GM21515 (cell line): Measurements from ENCODE around the gene RPS5.
"Not testable (repeated sequence)": the region's sequence is repeated elsewhere in the genome, so short reads cannot be mapped to it uniquely, and the experiment has no call there.

ENCODE experiments used
- ATAC-seq: cut with Tn5 transposase; IDR thresholded peaks from one replicate; pipeline ENCODE4 v1.9.1; 2021; ENCODE audit not compliant: unreplicated experiment

RPS5 gene

DNA sequence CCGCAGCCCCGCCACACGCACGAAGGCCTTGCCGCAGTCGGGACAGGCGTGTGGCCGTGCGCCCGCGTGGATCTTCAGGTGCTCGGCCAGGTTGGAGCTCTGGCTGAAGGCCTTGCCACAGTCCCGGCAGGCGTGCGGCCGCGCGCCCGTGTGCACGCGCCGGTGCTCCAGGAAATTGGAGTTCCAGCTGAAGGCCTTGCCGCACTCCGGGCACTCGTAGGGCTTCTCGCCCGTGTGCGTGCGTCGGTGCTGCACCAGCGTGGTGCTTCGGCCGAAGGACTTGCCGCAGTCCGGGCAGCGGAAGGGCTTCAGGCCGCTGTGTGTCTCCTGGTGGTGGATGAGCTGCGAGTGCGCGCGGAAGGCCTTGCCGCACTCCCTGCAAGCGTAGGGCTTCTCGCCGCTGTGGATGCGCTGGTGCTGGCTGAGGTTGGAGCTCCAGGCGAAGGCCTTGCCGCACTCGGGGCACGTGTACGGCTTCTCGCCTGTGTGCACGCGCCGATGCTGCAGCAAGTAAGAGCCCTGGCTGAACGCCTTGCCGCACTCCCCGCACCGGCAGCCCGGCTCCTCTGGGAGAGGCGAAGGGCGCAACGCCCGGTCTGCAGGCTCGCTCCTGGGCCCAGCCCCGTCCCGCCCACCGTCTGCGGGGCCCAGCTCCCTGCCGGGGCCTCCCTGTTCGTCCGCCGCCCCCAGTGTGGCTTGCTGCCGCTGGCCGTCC is 30.1 kb upstream of the RPS5 start:
- no peak for ATAC-seq

DNA sequence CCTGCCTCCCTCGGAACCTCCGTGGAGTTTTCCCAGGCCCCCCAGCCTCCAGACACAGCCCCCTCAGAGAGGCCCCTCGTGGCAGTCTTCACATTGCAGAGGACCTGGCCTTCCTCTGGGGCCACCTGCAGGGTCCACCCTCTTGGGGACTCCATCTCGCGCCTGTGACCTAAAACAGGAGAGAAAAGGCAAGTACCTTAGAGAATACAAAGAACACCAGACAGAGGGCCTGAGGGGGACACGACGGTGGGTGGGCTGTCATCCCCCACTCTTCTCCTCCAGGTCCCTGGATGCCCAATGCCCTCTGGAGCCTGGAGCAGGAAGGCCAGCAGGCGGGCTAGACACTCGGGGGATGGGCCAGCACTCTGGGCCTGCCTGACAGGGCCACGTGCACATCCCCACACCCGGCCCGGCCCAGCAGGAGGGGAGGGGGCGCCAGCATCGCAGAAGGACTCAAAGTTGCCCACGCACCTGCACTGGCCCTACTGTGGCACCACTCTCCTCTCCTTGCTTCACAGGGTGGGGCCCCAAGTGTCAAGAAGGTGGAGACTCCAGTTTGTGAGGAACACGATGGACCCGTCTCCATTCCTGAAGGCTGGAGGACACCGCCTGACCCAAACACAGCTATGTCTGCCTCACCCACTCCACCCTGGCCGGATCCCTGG is 29.5 kb upstream of the RPS5 start:
- no peak for ATAC-seq

DNA sequence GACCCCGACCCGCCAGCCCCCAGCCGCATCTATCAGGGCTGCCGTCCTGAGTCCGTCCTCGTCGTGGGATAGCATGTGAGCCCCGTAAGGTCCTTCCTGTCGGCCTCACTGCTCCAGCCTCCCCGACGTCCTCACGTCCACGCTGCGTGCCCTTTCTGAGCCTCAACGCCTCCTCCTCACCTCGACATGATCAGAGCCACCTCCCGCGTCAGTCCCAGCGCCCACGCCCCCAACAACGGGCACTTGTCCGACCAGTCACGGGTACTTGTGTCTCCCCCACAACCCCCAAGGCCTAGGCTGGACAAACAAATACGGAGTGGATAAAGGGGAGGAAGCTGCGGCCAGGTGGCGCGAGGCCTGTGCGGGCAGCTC is 25.2 kb upstream of the RPS5 start:
- peak; percentile 21 for ATAC-seq

DNA sequence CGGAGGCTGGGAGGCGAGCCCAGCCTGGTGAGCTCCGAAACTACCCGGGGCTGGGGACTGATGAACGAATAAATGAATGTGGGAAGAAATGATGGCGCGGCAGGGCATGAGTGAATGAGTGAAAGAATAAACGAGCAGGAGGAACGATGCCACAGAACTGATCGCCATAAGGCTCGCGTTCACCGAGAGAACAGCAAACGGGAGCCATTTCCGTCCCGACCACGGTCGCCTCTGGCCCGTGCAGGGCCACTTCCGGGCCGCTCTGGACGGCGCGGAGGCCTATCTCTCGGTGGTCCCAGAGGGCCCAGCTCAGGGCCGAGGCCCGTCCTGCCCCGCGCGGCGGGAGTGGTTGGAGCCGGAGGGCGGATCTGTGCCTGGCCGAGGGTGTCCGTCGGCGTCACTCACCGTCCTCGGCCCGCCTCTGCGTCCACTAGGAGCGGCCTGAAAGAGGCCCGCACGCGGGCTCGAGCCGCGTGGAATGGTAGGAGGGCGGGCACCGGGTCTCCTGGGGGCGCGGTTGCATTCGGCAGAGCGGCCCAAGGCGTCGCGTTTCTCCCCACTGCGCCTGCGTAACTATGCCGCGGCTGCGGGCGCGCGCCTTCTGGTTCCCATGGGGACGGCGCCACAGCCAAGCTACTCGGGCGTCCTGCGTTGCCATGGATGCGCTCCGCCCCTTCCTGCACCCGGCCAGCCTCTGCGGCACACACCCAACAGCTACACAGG is 24.6 kb upstream of the RPS5 start, which contains the start of gene ZNF497:
TSS of gene ZNF497 (minus strand) at position 480 of the 723 bp plus-strand sequence. CDS start 5,116 bp downstream, outside the sequence.
- peak; percentile 86 for ATAC-seq

DNA sequence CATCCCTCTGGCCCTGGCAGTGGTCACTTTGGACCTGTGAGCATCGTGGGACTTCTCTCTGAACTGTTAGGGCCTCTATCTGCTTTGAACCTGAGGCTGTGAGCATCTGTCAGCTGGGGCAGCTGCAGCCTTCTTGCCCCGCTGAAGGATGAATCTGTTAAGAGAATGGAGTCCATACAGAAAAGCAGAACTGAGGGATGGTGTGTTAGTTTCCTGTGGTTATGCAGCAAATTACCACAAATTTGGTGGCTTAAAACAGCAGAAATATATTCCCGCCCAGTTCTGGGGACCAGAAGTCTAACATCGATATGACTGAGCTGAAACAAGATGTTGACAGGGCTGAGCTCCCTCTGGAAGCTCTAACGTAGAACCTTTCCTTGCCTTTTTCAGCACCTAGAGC is 22.9 kb upstream of the RPS5 start:
- ATAC-seq, result no peak

DNA sequence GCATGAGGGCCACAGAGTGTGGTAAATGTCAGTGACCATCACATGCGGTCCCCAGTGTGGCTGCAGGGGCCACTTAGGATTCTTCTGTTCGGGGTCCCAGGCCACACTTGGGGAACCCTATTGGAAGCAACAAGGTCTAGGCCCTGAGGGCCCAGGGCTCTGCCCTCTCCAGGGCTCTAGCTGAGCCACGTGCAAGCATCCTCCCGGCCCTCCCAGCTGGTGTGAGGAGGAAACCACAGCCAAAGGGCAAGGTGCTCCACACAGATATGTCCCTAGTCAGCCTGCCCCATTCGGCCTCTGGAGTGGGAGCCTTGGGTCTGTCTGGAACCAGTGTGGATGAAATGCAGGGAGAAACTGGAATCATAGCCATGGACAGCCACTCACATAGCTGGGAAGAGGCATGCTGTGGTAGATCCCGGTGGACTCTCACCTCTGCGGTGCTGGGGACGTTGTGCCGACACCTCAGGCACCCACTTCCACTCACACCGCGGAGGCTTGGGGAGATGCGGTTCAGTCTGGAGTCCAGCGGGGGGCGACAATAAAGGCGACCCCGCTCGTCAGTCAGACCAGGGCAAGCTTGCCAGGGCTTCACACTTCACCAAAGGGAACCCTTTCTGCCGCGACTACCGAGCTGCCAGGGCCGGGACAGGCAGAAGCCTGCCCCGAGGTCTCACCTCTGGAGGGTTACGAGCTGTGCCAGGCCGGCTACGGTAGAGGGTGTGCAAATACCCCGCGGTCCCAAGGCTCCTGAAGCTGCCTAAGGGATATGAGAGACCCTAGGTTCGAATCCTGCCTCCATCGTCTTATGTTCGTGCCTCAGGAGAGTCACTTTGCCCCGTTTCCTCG is 20.3 kb upstream of the RPS5 start:
- ATAC-seq, result no peak

DNA sequence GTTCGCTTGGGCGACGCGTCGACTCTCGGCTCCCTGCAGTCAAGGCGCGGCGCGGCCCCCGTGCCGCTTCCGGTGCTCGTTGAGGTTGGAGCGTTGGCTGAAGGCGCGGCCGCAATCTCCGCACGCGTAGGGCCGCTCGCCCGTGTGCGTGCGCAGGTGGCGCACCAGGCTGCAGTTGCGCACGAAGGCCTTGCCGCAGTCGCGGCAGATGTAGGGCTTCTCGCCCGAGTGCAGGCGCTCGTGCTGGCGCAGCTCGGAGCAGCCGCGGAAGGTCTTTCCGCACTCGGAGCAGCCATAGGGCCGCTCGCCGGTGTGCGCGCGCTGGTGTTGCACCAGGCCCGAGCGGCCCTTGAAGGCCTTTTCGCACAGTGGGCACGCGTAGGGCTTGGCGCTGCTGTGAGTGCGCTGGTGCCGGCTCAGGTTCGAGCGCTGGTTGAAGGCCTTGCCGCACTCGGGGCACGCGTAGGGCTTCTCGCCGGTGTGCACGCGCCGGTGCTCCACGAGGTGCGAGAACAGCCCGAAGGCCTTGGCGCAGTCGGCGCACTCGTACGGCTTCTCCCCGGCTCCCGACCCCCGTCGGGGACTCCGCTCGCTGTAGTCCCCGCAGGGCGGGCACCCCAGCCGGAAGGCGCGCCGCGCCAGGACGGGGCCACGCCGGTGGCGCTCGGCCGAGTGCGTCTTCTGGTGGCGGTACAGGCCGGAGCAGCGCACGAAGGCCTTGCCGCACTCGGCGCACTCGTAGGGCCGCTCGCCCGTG is 19.2 kb upstream of the RPS5 start:
- no peak for ATAC-seq

DNA sequence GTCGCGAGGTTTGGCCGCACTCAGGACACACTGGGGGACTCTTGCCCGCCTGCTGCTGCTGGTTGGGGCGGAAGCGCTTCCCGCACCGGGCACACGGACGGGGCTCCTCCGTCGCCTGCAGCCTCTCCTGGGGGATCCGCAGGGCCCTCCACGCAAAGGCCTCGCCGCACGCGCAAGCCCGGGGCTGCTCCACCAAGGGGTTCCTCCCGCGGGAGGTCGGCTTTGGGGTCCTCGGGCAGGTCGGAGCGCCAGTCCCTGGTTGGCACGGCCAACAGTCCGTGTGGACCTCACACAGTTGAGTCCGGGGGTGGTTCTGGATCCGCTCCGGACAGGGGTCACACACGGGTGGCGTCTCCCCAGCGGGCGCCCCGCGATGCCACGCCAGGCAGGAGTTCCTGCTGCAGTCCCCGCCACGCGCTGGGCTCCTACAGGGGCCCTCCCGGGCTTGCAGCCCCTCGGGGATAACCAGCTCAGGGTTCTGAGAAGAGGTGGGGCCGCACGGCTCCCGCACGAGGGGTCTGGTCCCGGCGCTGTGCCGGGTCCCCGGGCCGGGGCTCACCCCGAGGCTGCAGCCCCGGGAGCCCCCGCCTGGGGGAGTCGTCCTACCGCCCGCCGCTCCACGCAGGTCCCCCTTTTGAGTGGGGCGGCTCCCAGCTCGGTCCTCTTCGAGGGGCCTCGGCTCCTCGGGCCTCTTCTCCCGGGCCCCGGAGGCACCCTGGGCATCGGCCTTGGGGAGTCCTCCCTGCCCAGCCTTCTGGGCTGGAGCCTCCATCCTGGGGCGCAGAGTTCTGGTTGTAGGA is 18.3 kb upstream of the RPS5 start:
- ATAC-seq, result no peak

DNA sequence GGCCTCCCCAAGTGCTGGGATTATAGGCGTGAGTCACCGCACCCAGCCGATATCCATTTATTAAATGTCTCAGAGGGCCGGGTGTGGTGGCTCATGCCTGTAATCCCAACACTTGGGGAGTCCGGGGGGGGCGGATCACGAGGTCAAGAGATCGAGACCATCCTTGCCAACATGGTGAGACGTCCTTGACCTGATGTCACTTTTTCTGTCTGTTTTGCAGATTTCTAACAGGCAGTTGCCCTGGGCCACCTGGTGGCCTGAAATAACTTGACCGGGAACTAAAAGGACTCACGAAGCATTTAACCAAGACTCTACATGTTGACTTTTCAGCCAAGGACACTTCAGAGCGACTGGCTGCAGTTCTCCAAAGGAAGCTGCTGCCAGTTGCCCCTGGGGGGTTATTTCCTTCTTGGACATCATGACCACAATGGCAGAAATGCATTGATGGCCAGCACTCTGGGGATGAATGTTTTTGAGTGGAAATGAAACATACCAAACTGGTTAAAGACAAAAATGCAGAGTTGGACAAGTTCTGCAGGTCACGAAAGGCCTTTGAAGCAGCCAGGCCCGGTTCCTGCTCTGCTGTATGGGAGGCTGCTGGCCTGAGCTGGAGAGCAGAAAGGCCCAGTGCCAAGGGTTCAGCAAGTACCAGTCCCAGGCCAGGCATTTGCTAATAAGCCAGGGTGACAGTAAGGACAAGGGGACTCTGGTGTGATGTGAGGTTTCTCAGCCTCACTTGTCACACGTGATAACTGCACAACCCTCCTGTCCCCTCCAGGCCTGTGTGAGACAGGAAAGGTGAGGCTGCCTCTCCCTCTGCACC is 14.5 kb upstream of the RPS5 start:
- ATAC-seq, result no peak

DNA sequence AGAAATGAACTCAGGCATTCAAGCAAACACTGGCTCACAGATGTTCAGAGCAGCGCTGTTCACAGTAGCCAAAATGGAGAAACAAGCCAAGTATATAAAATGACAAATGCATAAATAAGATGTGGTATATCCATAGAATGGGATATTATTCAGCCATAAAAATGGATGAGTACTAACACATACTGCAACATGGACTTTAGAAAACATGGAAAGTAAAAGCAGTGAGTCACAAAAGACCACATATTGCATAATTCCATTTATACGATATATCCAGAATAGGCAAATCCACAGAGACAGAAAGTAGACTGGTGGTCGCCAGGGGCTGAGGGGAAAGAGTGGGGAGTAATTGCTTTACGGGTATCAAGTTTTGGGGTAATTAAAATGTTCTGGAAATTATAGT is 12.9 kb upstream of the RPS5 start:
- no peak for ATAC-seq

DNA sequence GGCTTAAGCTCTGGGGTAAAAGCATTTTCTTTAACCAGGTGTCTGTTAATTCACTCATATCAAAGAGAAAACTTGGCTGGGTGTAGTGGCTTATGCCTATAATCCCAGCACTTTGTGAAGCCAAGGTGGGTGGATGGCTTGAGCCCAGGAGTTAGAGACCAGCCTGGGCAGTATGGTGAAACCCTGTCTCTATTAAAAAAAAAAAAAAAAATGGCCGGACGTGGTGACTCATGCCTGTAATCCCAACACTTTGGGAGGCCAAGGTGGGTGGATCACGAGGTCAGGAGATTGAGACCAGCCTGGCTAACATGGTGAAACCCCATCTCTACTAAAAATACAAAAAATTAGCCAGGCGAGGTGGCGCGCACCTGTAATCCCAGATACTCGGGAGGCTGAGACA is 10.3 kb upstream of the RPS5 start:
- ATAC-seq, result not testable (repeated sequence)

DNA sequence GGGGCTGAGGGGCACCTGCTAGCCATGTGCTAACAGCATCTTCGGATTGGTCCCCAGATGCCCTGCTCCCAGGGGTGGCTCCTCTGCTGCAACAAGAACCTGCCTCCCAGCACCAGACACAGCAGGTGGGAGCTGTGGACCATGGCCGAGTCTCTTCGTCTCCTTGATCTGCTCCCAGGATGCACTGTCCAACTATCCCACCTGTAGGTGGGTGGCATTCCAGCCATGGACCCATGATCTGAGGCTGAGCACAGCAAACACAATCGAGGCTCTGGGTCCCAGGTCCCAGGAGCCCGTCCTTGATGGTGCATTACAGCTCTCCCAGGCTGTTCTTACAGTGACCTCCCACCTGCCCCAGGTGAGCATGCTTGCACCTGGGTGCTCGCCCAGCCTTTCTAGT is 7.8 kb upstream of the RPS5 start:
- no peak for ATAC-seq

DNA sequence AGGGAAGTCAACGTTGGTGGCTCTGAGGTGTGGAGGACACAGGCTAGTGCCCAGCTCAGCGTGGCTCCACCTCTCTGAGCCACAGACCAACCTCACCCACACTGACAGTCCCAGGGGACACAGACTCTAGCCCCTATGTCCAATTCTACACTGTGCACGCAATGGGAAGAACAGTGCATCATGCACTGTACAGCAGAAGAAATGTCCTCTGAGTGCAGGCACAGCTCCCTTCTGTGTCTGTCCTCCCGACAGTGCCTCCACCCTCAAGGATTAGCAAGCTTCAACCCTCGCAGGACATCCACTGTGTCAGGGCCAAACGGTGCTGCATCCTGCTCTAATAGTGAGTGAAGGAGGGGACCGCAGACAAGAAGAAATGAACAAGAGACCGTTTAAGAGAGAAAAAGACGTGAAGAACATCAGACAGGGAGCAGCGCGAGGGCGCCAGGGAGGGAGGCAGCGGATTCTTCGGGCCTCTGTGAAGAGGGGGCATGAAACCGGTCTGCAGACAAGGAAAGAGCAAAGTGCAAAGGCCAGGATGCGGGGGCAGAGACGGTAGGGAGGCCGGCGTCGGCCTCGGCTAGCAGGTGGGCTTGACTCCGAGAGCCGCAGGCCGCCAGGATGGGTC is 6.9 kb upstream of the RPS5 start:
- ATAC-seq, result no peak

DNA sequence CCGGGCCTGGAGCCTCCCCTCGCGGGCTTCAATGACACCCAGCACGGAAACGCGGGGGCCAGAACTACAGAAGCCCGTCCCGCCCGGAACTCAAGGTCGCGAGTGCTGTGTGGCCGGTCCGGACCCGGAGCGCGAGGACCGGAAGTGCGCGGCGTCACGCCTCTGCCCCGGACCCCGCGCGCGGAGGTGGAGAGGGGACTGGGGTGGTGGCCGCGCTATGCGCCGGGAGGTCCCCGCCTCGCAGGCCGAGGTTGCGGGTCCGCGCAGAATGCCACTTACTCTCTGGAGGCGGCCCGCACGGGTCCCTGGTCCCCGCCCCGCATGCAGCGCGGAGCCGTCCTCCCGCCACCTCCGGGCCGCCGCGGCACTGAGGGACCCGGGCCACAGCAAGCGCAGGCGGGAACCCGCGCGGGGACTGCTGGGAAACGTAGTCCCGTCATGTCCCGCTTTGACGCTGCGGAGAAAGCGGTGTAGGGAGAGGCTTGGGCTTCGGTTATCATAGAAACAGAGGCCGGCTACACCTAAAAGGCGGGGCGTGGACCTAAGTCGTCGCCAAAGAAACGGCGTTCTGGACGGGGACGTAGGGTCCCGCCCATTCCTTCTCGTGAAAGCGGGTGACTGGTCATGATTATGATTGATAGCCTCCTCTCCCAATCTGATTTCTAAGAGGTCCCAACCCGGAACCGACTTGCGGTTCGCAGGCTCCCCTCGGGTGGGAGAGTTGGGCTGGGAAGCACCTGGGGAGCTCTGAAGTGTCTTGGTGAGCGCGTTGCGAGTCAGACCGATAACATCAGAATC is 6.2 kb upstream of the RPS5 start, which contains the start of gene ZNF837:
TSS of gene ZNF837 (minus strand) at position 369 of the 798 bp plus-strand sequence. CDS start 11,698 bp downstream, outside the sequence.
- peak; percentile 72 for ATAC-seq

DNA sequence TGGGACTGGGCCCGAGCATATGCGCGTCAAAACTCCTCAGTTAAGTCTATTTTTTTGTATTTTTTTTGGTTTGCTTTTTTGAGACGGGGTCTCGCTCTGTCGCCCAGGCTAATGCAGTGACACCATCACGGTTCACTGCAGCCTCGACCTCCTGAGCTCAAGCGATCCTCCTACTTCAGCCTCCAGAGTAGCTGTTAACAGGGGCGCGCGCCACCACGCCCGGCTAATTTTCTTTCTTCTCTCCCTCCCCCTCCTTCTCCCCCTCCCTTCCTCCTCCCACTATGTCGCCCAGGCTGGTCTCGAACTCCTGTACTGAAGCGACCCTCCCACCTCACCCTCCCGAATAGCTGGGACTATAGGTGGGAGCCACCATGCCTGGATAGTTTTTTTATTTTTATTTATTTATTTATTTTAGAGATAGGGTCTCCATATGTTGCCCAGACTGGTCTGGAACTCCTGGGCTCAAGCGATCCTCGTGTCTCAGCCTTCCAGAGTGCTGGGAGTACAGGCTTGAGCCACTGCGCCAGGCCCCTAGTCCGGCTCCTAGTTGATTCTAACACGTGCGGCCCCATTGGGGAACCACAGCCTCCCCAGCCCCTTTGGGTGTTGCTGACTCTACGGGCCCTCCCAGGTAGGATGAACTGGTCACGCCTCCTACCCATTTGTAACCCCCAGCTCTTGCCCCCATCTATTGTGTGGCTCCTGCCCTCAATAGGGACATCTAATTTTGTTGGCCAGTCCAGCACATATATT is 5.4 kb upstream of the RPS5 start:
- ATAC-seq, result no peak

DNA sequence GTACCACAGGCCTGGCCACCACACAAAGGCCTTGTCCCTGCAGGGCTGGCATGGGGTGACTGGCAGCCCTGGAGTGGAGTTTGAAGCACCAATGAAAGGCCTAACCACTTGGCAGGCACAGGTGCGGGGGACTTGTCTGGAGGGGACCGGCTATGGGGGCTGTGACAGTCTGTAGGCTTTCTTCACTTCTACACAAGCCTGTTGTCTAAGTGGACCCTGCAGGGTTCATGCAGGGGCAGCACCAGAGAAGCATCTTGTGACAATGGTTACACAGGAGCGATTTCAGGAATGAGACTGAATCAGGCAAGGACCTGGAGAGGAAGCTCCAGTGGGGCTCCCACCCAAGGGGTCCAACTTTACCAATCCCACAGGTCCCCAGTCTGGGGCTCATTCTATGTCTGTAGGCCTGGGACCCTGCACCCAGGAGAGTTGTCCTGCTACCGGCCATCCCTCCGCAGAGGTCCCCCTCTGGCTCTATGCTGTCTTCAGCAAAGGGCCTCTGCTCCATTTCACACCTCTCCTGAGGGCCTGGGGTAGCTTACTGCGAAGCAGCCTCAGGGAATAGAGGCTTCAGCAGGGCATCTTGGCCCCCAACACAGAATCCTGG is 4.0 kb upstream of the RPS5 start:
- ATAC-seq, result no peak
